ENCODE results near the gene NHERF2. TPM values are rescaled to one million over a fixed set of nuclear protein-coding genes. Genes with fewer than 3 reads are reported as not detected.

The NHERF2 gene
- total and polyA plus RNA-seq, 12 donors, result 94.3 to 640 (median 183) TPM

DNA sequence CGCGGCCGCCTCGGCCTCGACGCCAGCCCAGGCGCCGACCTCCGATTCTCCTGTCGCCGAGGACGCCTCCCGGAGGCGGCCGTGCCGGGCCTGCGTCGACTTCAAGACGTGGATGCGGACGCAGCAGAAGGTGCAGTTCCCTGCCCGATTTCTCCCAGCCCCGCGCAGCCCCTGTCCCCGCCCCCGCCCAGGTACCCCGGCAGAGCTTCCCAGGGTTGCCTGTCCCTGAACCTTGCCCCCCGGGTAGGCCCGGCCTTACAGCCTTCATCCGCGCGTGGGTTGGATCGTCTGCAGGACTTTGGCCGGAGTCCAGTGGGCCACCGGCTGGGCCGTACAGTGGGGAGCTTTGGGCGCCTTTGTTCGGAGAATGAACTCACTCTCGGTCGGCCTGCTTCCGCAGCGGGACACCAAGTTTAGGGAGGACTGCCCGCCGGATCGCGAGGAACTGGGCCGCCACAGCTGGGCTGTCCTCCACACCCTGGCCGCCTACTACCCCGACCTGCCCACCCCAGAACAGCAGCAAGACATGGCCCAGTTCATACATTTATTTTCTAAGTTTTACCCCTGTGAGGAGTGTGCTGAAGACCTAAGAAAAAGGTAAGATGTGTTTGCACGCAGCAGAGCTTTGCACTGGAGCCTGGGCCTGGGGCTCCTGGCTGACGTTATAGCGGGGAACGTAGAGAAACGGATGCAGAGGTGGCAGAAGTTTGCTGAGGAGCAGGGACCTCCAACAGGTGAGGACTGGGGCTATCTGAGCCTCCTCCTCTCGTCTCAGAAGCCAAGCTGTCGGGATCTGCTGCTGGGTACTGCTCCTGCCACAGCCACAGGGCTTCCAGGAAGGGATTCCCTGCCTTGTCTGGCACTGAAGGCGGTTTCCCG lies 42.1 kb upstream of the NHERF2 start:
- intact Hi-C loops (cut with DNase I), result loop anchor here in 1 of 10 donors (10.0 kb wide), 1 partner anchor 60 kb away; no protein-coding TSS in a partner anchor
- peak in 6 of 8 donors; percentile 2 to 10 (median 4) for ATAC-seq
- peaks cover 11 to 34% (median 28%) of the 10 kb centered on the region in 9 donors for H3K4me1 ChIP-seq
- H3K36me3 ChIP-seq, result peaks cover 0 to 23% (median 12%) of the 10 kb centered on the region in 9 donors
- TF ChIP-seq, protein P1, sequence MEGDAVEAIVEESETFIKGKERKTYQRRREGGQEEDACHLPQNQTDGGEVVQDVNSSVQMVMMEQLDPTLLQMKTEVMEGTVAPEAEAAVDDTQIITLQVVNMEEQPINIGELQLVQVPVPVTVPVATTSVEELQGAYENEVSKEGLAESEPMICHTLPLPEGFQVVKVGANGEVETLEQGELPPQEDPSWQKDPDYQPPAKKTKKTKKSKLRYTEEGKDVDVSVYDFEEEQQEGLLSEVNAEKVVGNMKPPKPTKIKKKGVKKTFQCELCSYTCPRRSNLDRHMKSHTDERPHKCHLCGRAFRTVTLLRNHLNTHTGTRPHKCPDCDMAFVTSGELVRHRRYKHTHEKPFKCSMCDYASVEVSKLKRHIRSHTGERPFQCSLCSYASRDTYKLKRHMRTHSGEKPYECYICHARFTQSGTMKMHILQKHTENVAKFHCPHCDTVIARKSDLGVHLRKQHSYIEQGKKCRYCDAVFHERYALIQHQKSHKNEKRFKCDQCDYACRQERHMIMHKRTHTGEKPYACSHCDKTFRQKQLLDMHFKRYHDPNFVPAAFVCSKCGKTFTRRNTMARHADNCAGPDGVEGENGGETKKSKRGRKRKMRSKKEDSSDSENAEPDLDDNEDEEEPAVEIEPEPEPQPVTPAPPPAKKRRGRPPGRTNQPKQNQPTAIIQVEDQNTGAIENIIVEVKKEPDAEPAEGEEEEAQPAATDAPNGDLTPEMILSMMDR (IDR thresholded peaks at IDR 0.05), result no peak
- H3K27me3 ChIP-seq, result peaks cover 12 to 54% (median 43%) of the 10 kb centered on the region in 7 donors
- DNase-seq, result no peak
- H3K4me3 ChIP-seq, result peak overlapping the region; percentile 80 to 98 (median 91)
- 10 to 12% methylated on average over 58 of the region's 58 CpGs for WGBS, 2 donors
- no peaks in the 10 kb centered on the region for H3K9me3 ChIP-seq
- H3K27ac ChIP-seq, result peak overlapping the region; percentile 65 to 89 (median 81)

DNA sequence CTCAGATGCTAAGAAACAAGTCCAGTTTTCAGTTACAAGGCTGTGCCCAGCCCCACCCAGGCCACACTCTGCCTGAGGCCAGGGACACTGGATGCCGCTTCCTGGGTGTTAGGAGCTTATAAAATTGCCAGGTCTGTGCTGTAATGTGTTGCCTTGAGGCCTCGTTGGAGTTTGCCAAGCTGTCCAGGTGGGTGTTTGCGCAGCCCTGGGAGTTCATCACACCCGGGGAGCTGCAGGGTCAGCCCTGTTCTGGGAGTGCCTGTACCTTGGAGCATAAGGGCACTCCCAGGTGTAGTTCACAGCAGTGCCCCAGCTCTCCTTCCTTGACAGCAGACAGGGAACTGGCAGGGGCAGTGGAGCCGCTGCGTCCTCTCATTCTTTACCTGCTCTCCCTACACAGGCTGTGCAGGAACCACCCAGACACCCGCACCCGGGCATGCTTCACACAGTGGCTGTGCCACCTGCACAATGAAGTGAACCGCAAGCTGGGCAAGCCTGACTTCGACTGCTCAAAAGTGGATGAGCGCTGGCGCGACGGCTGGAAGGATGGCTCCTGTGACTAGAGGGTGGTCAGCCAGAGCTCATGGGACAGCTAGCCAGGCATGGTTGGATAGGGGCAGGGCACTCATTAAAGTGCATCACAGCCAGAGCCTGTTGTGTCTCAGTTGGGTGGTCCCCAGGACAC lies 41.1 kb upstream of the NHERF2 start:
- no peak for ATAC-seq
- peaks cover 11 to 30% (median 27%) of the 10 kb centered on the region in 9 donors for H3K4me1 ChIP-seq
- TF ChIP-seq, protein P1 (IDR thresholded peaks at IDR 0.05), result no peak
- H3K9me3 ChIP-seq, result no peaks in the 10 kb centered on the region
- H3K27ac ChIP-seq, result no peak overlapping the region
- no peak for DNase-seq
- intact Hi-C loops (cut with DNase I), result loop anchor here in 1 of 10 donors (10.0 kb wide), 1 partner anchor 61 kb away; no protein-coding TSS in a partner anchor
- WGBS, 2 donors, result 96 to 97% methylated on average over 14 of the region's 14 CpGs
- H3K27me3 ChIP-seq, result peaks cover 15 to 53% (median 40%) of the 10 kb centered on the region in 7 donors
- peaks cover 0 to 23% (median 12%) of the 10 kb centered on the region in 9 donors for H3K36me3 ChIP-seq
- peak overlapping the region in 2 of 10 donors; percentile 80 to 81 for H3K4me3 ChIP-seq

DNA sequence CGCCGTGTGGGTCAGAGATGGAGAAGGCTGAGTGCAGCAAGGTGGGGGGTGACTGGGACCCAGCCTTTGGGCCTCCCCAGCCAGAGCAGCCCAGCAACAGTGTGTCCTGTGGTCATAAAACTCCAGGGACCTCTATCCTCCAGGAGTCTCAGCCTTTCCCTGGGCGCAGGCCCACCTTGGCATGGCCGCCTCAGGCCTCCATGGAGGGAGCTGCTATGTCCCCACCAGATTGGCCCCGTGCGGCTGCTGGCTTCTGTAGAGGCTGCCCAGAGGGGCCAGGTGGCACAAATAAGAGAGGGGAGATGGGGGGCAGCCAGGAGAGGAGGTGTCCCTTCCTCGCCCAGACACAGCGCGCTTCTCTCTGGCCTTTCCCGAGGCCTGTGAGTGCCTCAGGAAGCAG lies 39.5 kb upstream of the NHERF2 start:
- H3K9me3 ChIP-seq, result no peaks in the 10 kb centered on the region
- ATAC-seq, result no peak
- WGBS, 2 donors, result 88 to 90% methylated on average over 10 of the region's 10 CpGs
- DNase-seq, result no peak
- H3K4me1 ChIP-seq, result peaks cover 16 to 45% (median 41%) of the 10 kb centered on the region in 9 donors
- peaks cover 12 to 50% (median 39%) of the 10 kb centered on the region in 7 donors for H3K27me3 ChIP-seq
- intact Hi-C loops (cut with DNase I), result loop anchor here in 1 of 10 donors (10.0 kb wide), 1 partner anchor 62 kb away; no protein-coding TSS in a partner anchor
- no peak overlapping the region for H3K4me3 ChIP-seq
- peaks cover 0 to 23% (median 12%) of the 10 kb centered on the region in 9 donors for H3K36me3 ChIP-seq
- no peak overlapping the region for H3K27ac ChIP-seq
- TF ChIP-seq, protein P1 (IDR thresholded peaks at IDR 0.05), result no peak
